Liver (tissue), 9 donors: ENCODE measurements around the gene HNRNPA2B1. TPM values are rescaled to one million over a fixed set of nuclear protein-coding genes. Genes with fewer than 3 reads are reported as not detected.
"Not testable (repeated sequence)": the region's sequence is repeated elsewhere in the genome, so short reads cannot be mapped to it uniquely, and the experiment has no call there.

Experiments used
- DNase-seq: peaks from one replicate; pipeline ENCODE4 v3.0.0-alpha.2; 2017; ENCODE audit warnings: low spot score
- H3K27ac ChIP-seq, 2 donors: one replicate each; pipeline ENCODE4 v1.7.0; 2013; ENCODE audit warnings: inconsistent platforms in 2 of 2, low read length in 2 of 2, control low read depth in 1 of 2, low read depth in 1 of 2, mild to moderate bottlenecking in 1 of 2
- H3K27me3 ChIP-seq, 4 donors: one replicate each; pipeline versions ENCODE4 v1.6.1 to v1.7.0; 2013; ENCODE audit warnings: low read length in 3 of 4, inconsistent platforms in 1 of 4, mild to moderate bottlenecking in 1 of 4, moderate library complexity in 1 of 4; ENCODE audit not compliant: control insufficient read depth in 4 of 4, insufficient read depth in 4 of 4
- H3K36me3 ChIP-seq, 4 donors: one replicate each; pipeline versions ENCODE4 v1.6.1 to v1.7.0; 2013; ENCODE audit warnings: low read length in 3 of 4, mild to moderate bottlenecking in 3 of 4, low read depth in 1 of 4, moderate library complexity in 1 of 4; ENCODE audit not compliant: control insufficient read depth in 4 of 4, insufficient read depth in 3 of 4
- H3K4me1 ChIP-seq, 4 donors: one replicate each; pipeline versions ENCODE4 v1.6.1 to v1.7.0; 2013; ENCODE audit warnings: low read length in 3 of 4, mild to moderate bottlenecking in 3 of 4, moderate library complexity in 1 of 4; ENCODE audit not compliant: control insufficient read depth in 4 of 4, insufficient read depth in 4 of 4
- H3K4me3 ChIP-seq, 3 donors: one replicate each; pipeline versions ENCODE4 v1.6.1 to v1.7.0; 2013; ENCODE audit warnings: low read length in 3 of 3, control low read depth in 1 of 3, low read depth in 1 of 3, mild to moderate bottlenecking in 1 of 3
- H3K9ac ChIP-seq, 2 donors: one replicate each; pipeline ENCODE4 v1.7.0; 2013; ENCODE audit warnings: low read length in 2 of 2, mild to moderate bottlenecking in 2 of 2, moderate library complexity in 2 of 2, control low read depth in 1 of 2, low read depth in 1 of 2
- H3K9me3 ChIP-seq, 4 donors: one replicate each; pipeline versions ENCODE4 v1.6.1 to v1.7.0; 2013; ENCODE audit warnings: low read length in 3 of 4; ENCODE audit not compliant: control insufficient read depth in 4 of 4
- EGR1 ChIP-seq, 2 donors: IDR thresholded peaks; 2 replicates each; pipeline ENCODE4 v1.6.1; 2016 to 2018; ENCODE audit warnings: antibody characterized with exemption in 2 of 2, low read depth in 2 of 2
- FOXA1 ChIP-seq: IDR thresholded peaks from 2 replicates; pipeline ENCODE4 v1.6.1; 2016; ENCODE audit warnings: antibody characterized with exemption
- FOXA2 ChIP-seq: IDR thresholded peaks from 2 replicates; pipeline ENCODE4 v1.6.1; 2016; ENCODE audit warnings: antibody characterized with exemption
- GABPA ChIP-seq, 2 donors: IDR thresholded peaks in 1 of 2; conservative IDR thresholded peaks in 1 of 2; 2 replicates each; pipeline ENCODE4 v1.6.1; 2016; ENCODE audit warnings: antibody characterized with exemption in 2 of 2, mild to moderate bottlenecking in 1 of 2, moderate library complexity in 1 of 2
- HNF4A ChIP-seq, 2 donors: conservative IDR thresholded peaks; 2 replicates each; pipeline ENCODE4 v1.6.1; 2016; ENCODE audit warnings: antibody characterized with exemption in 2 of 2, mild to moderate bottlenecking in 2 of 2
- HNF4G ChIP-seq: IDR thresholded peaks from 2 replicates; pipeline ENCODE4 v1.6.1; 2016; ENCODE audit warnings: antibody characterized with exemption
- JUND ChIP-seq, 2 donors: IDR thresholded peaks; 2 replicates each; pipeline ENCODE4 v1.6.1; 2016; ENCODE audit warnings: antibody characterized with exemption in 2 of 2
- NR2F2 ChIP-seq: IDR thresholded peaks from 2 replicates; pipeline ENCODE4 v1.6.1; 2016; ENCODE audit warnings: antibody characterized with exemption
- RAD21 ChIP-seq, 2 donors: IDR thresholded peaks; 2 replicates each; pipeline ENCODE4 v1.6.1; 2016; ENCODE audit warnings: antibody characterized with exemption in 2 of 2, mild to moderate bottlenecking in 2 of 2
- REST ChIP-seq: IDR thresholded peaks from 2 replicates; pipeline ENCODE4 v1.6.1; 2016; ENCODE audit warnings: antibody characterized with exemption, mild to moderate bottlenecking
- RXRA ChIP-seq, 2 donors: IDR thresholded peaks; 2 replicates each; pipeline ENCODE4 v1.6.1; 2017 to 2018; ENCODE audit warnings: antibody characterized with exemption in 2 of 2, mild to moderate bottlenecking in 1 of 2
- SP1 ChIP-seq: IDR thresholded peaks from 2 replicates; pipeline ENCODE4 v1.6.1; 2018; ENCODE audit warnings: antibody characterized with exemption, mild to moderate bottlenecking
- TAF1 ChIP-seq: conservative IDR thresholded peaks from 2 replicates; pipeline ENCODE4 v1.6.1; 2016; ENCODE audit warnings: antibody characterized with exemption, mild to moderate bottlenecking
- YY1 ChIP-seq: IDR thresholded peaks from 2 replicates; pipeline ENCODE4 v1.6.1; 2016; ENCODE audit warnings: antibody characterized with exemption, mild to moderate bottlenecking
- WGBS: extraction: QIAGEN DNeasy Blood & Tissue Kit; methylation state at CpG from one replicate; pipeline ENCODE4 v1.1.7; 2013; 5-methylcytosine and 5-hydroxymethylcytosine counted together
- polyA plus RNA-seq, 2 donors: library from polyadenylated mRNA; stranded (reverse) in 1 of 2; unstranded in 1 of 2; fragments of 200-250 nt in 1 of 2; fragments of >200 nt in 1 of 2; fragmentation: Nextera tagmentation in 1 of 2; extraction: Ambion mirVana in 1 of 2; gene quantifications; one replicate each; pipeline versions ENCODE4 v1.2.1 to v1.2.3, GENCODE V29; 2013 to 2015
- total RNA-seq, 2 donors: library from RNA; depleted of rRNA; stranded (reverse); fragments of >200 nt; gene quantifications; one replicate each; pipeline ENCODE4 v1.2.3, GENCODE V29; 2014
- TF ChIP-seq, protein P1 (sequence below): IDR thresholded peaks from 2 replicates; pipeline ENCODE4 v1.6.1; 2016; ENCODE audit warnings: antibody characterized with exemption
- donor health status: healthy.
- donor health status: healthy.
- donor health status: healthy.
- donor health status: healthy.
- donor health status: healthy.

HNRNPA2B1 gene
- total and polyA plus RNA-seq, 4 donors, result 128 to 295 (median 181) TPM

DNA sequence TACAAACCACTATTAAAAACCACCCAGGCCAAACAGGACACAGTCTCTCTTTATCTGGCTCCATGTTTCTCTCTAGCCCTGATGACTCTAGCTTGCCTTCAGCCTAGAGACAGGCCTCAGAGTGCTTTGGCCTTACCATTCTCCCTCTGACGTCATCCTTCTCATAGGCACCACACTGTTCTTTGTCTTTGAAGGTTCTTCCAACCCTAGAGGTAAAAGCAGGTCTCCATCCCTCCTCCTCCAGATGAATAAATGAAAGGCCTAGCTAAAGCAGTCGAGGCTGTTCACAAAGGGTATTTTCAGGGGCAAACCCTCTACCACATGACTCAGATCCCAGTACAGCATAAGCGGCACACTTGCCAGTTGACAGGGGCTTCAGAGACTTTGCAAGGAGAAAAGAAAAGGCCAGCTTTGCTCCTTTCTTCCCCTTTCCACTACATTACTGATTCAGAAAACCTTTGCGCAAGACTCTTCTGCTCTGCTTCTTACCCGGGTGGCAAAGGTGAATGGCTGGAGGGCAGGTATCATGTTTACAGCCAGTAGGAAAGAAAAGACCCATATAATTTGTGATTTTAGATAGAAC is 33.8 kb downstream of the HNRNPA2B1 start (continued):
- TF ChIP-seq REST, result no peak
- no peak for TF ChIP-seq NR2F2
- no peak for TF ChIP-seq YY1
- TF ChIP-seq, protein P1, sequence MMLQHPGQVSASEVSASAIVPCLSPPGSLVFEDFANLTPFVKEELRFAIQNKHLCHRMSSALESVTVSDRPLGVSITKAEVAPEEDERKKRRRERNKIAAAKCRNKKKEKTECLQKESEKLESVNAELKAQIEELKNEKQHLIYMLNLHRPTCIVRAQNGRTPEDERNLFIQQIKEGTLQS, result no peak

GRCh38 chr7:26165950-26166683 is 34.4 kb downstream of the HNRNPA2B1 start:
- TF ChIP-seq NR2F2 (no peak), YY1 (no peak), RXRA (IDR thresholded peaks at IDR 0.05) (no peak), REST (no peak), JUND (IDR thresholded peaks at IDR 0.05) (no peak), FOXA2 (no peak), RAD21 (IDR thresholded peaks at IDR 0.05) (no peak), HNF4A (conservative IDR thresholded peaks at IDR 0.05) (no peak), FOXA1 (no peak), SP1 (no peak), GABPA (IDR thresholded peaks at IDR 0.05 in 1 of 2, conservative IDR thresholded peaks at IDR 0.05 in 1 of 2) (no peak), TAF1 (no peak), HNF4G (no peak), EGR1 (IDR thresholded peaks at IDR 0.05; ENCODE audit: low read depth in 2 of 2) (no peak)
- TF ChIP-seq, protein P1, result no peak
- Histone ChIP-seq H3K4me3 (no peak overlapping the region), H3K9ac (no peak overlapping the region), H3K36me3 (no peaks in the 10 kb centered on the region), H3K9me3 (no peaks in the 10 kb centered on the region), H3K27ac (no peak overlapping the region), H3K27me3 (no peaks in the 10 kb centered on the region), H3K4me1 (peaks cover 0 to 4% (median 1%) of the 10 kb centered on the region in 4 donors)
- 81% methylated on average over 9 of the region's 9 CpGs for WGBS
- DNase-seq, result no peak

DNA sequence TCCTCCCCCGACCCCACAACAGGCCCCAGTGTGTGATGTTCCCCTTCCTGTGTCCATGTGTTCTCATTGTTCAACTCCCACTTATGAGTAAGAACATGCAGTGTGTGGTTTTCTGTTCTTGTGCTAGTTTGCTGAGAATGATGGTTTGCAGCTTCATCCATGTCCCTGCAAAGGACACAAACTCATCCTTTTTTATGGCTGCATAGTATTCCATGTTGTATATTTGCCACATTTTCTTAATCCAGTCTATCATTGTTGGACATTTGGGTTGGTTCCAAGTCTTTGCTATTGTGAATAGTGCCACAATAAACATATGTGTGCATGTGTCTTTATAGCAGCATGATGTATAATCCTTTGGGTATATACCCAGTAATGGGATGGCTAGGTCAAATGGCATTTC is 36.7 kb downstream of the HNRNPA2B1 start:
- H3K27ac ChIP-seq, H3K4me3 ChIP-seq, H3K9ac ChIP-seq, H3K36me3 ChIP-seq, DNase-seq, H3K9me3 ChIP-seq, H3K27me3 ChIP-seq, H3K4me1 ChIP-seq: not testable (repeated sequence)
- WGBS, result 42% methylated on average over 1 of the region's 1 CpG
